ENCODE results near the gene CDH13. TPM values are rescaled to one million over a fixed set of nuclear protein-coding genes. Genes with fewer than 3 reads are reported as not detected.

Gene CDH13
- total and polyA plus RNA-seq, 2 of the 8 experiments (the other 6 are each of a cell fraction or from before 2014, with no cell fraction given), result 2.3 to 2.4 TPM

DNA sequence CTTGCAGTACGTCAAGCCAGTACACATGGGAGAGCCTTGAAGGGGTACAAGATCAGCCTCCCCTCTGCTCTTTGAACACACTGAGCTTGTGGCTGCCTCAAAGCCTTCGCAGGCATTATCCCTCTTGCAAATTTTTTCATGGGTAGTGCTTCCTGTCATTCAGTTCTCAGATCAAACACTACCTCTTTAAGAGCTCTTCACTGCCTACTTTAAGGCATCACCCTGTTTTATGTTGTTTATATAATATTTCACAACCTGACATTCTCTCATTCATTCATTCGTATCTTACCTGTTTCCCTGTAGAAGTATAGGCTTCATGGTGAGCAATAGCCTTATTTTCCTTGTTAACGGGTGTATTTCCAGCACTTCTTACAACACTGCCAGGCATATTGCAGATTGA lies 269.1 kb downstream of the CDH13 start:
- ChIA-PET POLR2A (ENCODE audit: partially characterized antibody) (no interaction called here), CTCF (ENCODE audit: partially characterized antibody) (interaction anchor here (0.7 to 1.0 kb wide), 2 partner anchors 12 to 297 kb away, joined by 4 to 5 read pairs; no protein-coding TSS in a partner anchor)
- no peak overlapping the region for H3K4me3 ChIP-seq (ENCODE audit: extremely low read depth in 1 of 4, insufficient read depth in 2 of 4, low read depth in 3 of 4, low read length in 4 of 4)
- no peak overlapping the region for H2BK12ac ChIP-seq (ENCODE audit: low read depth, low read length)
- no peaks in the 10 kb centered on the region for H4K20me1 ChIP-seq (replicated peaks in 1 of 2; ENCODE audit: control insufficient read depth in 1 of 2, insufficient read depth in 2 of 2, low read length in 2 of 2)
- H3K79me2 ChIP-seq (ENCODE audit: control insufficient read depth in 1 of 2, insufficient read depth in 2 of 2, low read length in 2 of 2), result no peaks in the 10 kb centered on the region
- TF ChIP-seq SAP30 (IDR thresholded peaks at IDR 0.05; ENCODE audit: insufficient read depth, insufficient replicate concordance, low read length) (no peak), RXRA (IDR thresholded peaks at IDR 0.05; ENCODE audit: insufficient read depth, low read depth, low read length) (no peak), RAD21 (IDR thresholded peaks at IDR 0.05 in 1 of 2, conservative IDR thresholded peaks at IDR 0.05 in 1 of 2; ENCODE audit: low read depth in 2 of 2, low read length in 2 of 2) (no peak), ATF2 (IDR thresholded peaks at IDR 0.05; ENCODE audit: low read length) (no peak), TCF12 (IDR thresholded peaks at IDR 0.05; ENCODE audit: low read depth, low read length) (no peak), JUN (IDR thresholded peaks at IDR 0.05; ENCODE audit: low read depth, low read length) (no peak), SP2 (IDR thresholded peaks at IDR 0.05; ENCODE audit: low read length) (no peak), KDM5A (IDR thresholded peaks at IDR 0.05; ENCODE audit: low read length) (no peak), TAF1 (IDR thresholded peaks at IDR 0.05; ENCODE audit: low read depth, low read length) (no peak), TAF7 (optimal IDR thresholded peaks at IDR 0.05; ENCODE audit: borderline replicate concordance, low read depth, low read length) (no peak), EP300 (IDR thresholded peaks at IDR 0.05; ENCODE audit: borderline replicate concordance in 1 of 2, low read depth in 2 of 2, low read length in 2 of 2) (no peak), GABPA (IDR thresholded peaks at IDR 0.05; ENCODE audit: borderline replicate concordance, insufficient read depth, low read length) (no peak)
- no peak overlapping the region for H2BK5ac ChIP-seq (ENCODE audit: low read depth, low read length)
- H3K27ac ChIP-seq (ENCODE audit: low read depth, low read length), result no peak overlapping the region
- no peaks in the 10 kb centered on the region for H3K27me3 ChIP-seq (replicated peaks in 1 of 4; ENCODE audit: control insufficient read depth in 3 of 4, extremely low read depth in 1 of 4, insufficient read depth in 3 of 4, low read length in 3 of 4)
- no peak overlapping the region for H3K56ac ChIP-seq (replicated peaks; ENCODE audit: insufficient read length, low read depth, low read length)
- H4K8ac ChIP-seq (ENCODE audit: extremely low read depth, insufficient read depth, low read length), result no peak overlapping the region
- H3K23ac ChIP-seq (ENCODE audit: insufficient read length), result no peak overlapping the region
- no peak overlapping the region for H3K4me2 ChIP-seq (ENCODE audit: insufficient read depth in 1 of 2, low read depth in 2 of 2, low read length in 2 of 2)
- no peaks in the 10 kb centered on the region for H3K4me1 ChIP-seq (replicated peaks in 1 of 4; ENCODE audit: control insufficient read depth in 3 of 4, insufficient read depth in 4 of 4, low read length in 3 of 4)
- H3K14ac ChIP-seq (ENCODE audit: insufficient read length), result no peak overlapping the region
- no peak overlapping the region for H2BK15ac ChIP-seq (ENCODE audit: low read length)
- H4K91ac ChIP-seq (replicated peaks; ENCODE audit: insufficient read length, low read length), result no peak overlapping the region
- H3K23me2 ChIP-seq (ENCODE audit: low read depth, low read length), result no peaks in the 10 kb centered on the region
- H4K5ac ChIP-seq (ENCODE audit: insufficient read length, low read depth, low read length), result no peak overlapping the region
- no peak overlapping the region for H3K9ac ChIP-seq (replicated peaks in 1 of 4; ENCODE audit: extremely low read depth in 1 of 4, low read depth in 3 of 4, low read length in 3 of 4)
- no peak overlapping the region for H2BK20ac ChIP-seq (ENCODE audit: low read length)
- DNase-seq (ENCODE audit: low read depth in 1 of 2, low spot score in 2 of 2), result no peak
- H3K79me1 ChIP-seq (ENCODE audit: low read depth, low read length), result no peaks in the 10 kb centered on the region
- no peak overlapping the region for H3K4ac ChIP-seq (replicated peaks; ENCODE audit: insufficient read length, low read depth, low read length)
- no peak overlapping the region for H2AFZ ChIP-seq (ENCODE audit: low read length)
- H2AK5ac ChIP-seq (ENCODE audit: low read depth, low read length), result no peak overlapping the region
- WGBS, 2 experiments (ENCODE audit: extremely low coverage in 1 of 2, insufficient coverage in 1 of 2, insufficient read length in 1 of 2, insufficient replicate concordance in 2 of 2, low coverage in 1 of 2, low lambda C conversion rate in 2 of 2, missing lambda C conversion rate in 1 of 2), result 63% methylated on average over 4 of the region's 4 CpGs; no CpG with 5 or more reads in 1 of the 2 experiments
- no peak overlapping the region for H2BK120ac ChIP-seq (replicated peaks; ENCODE audit: low read depth, low read length)
- no peaks in the 10 kb centered on the region for H3K9me3 ChIP-seq (ENCODE audit: insufficient read depth in 2 of 2, low read depth in 1 of 2, low read length in 1 of 2)
- no peak for FAIRE-seq
- no peak overlapping the region for H3K18ac ChIP-seq (ENCODE audit: extremely low read depth, low read length)
- no peaks in the 10 kb centered on the region for H3K36me3 ChIP-seq (ENCODE audit: control insufficient read depth in 2 of 4, insufficient read depth in 4 of 4, low read length in 3 of 4)
